OCI-LY3 (cell line): ENCODE measurements around the gene NID1.

Source experiments
- EZH2phosphoT487 ChIP-seq: fragments of 200-600 bp; shearing (Covaris generic); IDR thresholded peaks from 2 replicates; pipeline ENCODE4 v1.6.1; 2018; ENCODE audit warnings: antibody characterized with exemption, mixed run types, low read depth
- TF ChIP-seq, protein P1 (sequence below): fragments of 200-600, 300-600 bp; sonication (generic); IDR thresholded peaks from 2 replicates; pipeline ENCODE4 v1.5.1; 2014; ENCODE audit warnings: antibody characterized with exemption, low read length, low read depth

- TF ChIP-seq EZH2phosphoT487, result no peak
- TF ChIP-seq, protein P1, sequence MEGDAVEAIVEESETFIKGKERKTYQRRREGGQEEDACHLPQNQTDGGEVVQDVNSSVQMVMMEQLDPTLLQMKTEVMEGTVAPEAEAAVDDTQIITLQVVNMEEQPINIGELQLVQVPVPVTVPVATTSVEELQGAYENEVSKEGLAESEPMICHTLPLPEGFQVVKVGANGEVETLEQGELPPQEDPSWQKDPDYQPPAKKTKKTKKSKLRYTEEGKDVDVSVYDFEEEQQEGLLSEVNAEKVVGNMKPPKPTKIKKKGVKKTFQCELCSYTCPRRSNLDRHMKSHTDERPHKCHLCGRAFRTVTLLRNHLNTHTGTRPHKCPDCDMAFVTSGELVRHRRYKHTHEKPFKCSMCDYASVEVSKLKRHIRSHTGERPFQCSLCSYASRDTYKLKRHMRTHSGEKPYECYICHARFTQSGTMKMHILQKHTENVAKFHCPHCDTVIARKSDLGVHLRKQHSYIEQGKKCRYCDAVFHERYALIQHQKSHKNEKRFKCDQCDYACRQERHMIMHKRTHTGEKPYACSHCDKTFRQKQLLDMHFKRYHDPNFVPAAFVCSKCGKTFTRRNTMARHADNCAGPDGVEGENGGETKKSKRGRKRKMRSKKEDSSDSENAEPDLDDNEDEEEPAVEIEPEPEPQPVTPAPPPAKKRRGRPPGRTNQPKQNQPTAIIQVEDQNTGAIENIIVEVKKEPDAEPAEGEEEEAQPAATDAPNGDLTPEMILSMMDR, result no peak
Observed at GRCh38 chr1:236021424-236022135, 43.3 kb downstream of the NID1 start.
